Right forelimb (tissue), 1 donor: ENCODE measurements around the gene ALKBH8.
"Not testable (repeated sequence)": the region's sequence is repeated elsewhere in the genome, so short reads cannot be mapped to it uniquely, and the experiment has no call there.

Source experiments
- DNase-seq: peaks from one replicate; pipeline ENCODE4 v3.0.0-alpha.2; 2018

Gene ALKBH8

GRCh38 chr11:107504981-107505380 is 60.6 kb downstream of the ALKBH8 start:
- DNase-seq, result no peak

- no peak for DNase-seq
These were observed 63.8 kb downstream of the ALKBH8 start for GRCh38 chr11:107501713-107502112.

GRCh38 chr11:107497371-107497770 is 68.2 kb downstream of the ALKBH8 start:
- DNase-seq, result not testable (repeated sequence)

- no peak for DNase-seq
These were observed 69.5 kb downstream of the ALKBH8 start for GRCh38 chr11:107496011-107496410.

- no peak for DNase-seq
These were observed 71.5 kb downstream of the ALKBH8 start for GRCh38 chr11:107494055-107494454.

- DNase-seq, result no peak
These were observed 72.4 kb downstream of the ALKBH8 start for GRCh38 chr11:107493117-107493516.

GRCh38 chr11:107490836-107491235 is 74.7 kb downstream of the ALKBH8 start:
- no peak for DNase-seq

- DNase-seq, result no peak
These were observed 83.3 kb downstream of the ALKBH8 start for GRCh38 chr11:107482234-107482633.

- no peak for DNase-seq
These were observed 86.6 kb downstream of the ALKBH8 start for GRCh38 chr11:107478922-107479321.

- no peak for DNase-seq
These were observed 87.7 kb downstream of the ALKBH8 start for GRCh38 chr11:107477820-107478219.

GRCh38 chr11:107473792-107474191 is 91.7 kb downstream of the ALKBH8 start:
- no peak for DNase-seq

- DNase-seq, result no peak
These were observed 92.6 kb downstream of the ALKBH8 start for GRCh38 chr11:107472966-107473365.

GRCh38 chr11:107468596-107468995 is 96.9 kb downstream of the ALKBH8 start:
- DNase-seq, result no peak

- no peak for DNase-seq
These were observed 97.8 kb downstream of the ALKBH8 start for GRCh38 chr11:107467696-107468095.

GRCh38 chr11:107466275-107466866 is 99.2 kb downstream of the ALKBH8 start:
- not testable (repeated sequence) for DNase-seq

GRCh38 chr11:107457558-107458271 is 107.8 kb downstream of the ALKBH8 start, which contains the start of gene CWF19L2:
Gene CWF19L2, minus strand, starts transcription at chr11:107457825. Its CDS starts 9 bp downstream, at chr11:107457816.
- peak; percentile 88 for DNase-seq

GRCh38 chr11:107457205-107457557 is 108.4 kb downstream of the ALKBH8 start:
- DNase-seq, result no peak

GRCh38 chr11:107453594-107454286 is 111.8 kb downstream of the ALKBH8 start:
- DNase-seq, result no peak
